HG02588 (cell line): Measurements from ENCODE around the gene PMFBP1.
A peak's percentile ranks its signal among the peaks of the same experiment; 100 is the strongest.

Source experiments
- ATAC-seq: cut with Tn5 transposase; IDR thresholded peaks from one replicate; pipeline ENCODE4 v1.9.1; 2021; ENCODE audit warnings: mild to moderate bottlenecking, moderate library complexity; ENCODE audit not compliant: unreplicated experiment

The PMFBP1 gene

DNA sequence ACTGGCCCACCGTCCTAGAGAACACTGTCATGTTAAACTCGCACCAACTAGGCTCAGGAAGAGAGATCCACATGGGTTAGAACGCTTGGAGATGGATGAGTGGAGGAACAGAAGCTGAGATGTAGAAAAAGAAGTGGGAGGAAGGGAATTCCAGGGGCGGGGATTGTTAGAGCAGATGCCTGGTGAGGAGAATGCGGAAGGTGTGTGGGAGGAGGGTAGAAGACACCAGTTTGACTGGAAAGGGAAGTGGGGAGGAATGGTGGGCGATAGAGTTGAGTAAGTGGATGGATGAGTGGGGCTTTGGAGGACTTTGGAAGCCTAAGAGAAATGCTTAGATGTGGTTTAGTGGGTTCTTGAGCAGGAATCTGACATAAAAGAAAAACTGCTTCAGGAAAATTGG, 40.9 kb downstream of the PMFBP1 start:
- ATAC-seq, result no peak

DNA sequence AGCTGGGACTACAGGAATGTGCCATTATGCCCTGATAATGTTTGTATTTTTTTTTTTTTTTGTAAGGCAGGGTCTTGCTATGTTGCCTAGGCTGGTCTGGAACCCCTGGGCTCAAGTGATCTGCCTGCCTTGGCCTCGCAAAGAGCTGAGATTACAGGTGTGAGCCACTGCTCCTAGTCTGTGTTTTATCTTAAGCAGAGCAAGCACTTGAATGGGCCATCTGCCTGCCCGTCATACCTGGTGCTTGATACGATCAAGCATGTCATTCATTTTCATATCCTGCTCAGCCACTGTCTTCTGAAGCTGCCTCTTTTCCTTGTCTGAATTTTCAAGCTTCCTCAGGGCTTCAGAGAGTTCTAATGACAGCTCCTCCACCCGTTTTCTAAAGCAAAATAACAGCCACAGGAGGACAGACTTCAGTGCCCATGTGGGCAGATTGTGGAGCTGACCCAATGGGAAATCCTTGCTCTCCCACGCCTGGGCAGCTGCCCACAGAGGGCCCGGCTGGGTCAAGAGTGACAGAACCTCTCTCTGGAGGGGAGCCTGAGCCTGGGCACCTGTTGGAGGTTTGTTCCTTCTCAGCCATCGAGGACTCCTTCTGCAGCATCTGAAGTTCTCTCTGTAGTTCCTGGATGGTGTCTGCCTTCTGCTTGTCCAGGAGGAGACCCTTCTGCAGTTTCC, 41.8 kb downstream of the PMFBP1 start:
- ATAC-seq, result no peak

DNA sequence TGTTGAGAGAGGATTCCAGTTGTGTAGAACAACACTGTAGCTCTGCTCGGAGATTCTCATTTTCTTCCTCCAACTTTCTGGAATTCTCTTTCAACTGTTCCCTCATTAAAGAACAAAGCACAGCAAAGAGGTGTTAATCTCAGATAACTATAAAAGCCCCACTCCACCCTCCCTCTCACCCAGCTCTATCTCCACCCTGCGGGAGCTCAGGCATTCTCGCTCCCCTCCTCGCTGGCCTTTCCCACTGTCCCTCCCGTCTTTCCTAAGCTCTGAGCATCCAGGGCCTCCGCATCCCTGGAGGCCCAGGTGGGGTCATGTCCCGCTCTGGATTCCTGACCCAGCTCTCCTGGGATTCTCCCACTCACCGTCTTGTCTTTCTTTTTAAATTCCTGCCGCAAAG, 43.3 kb downstream of the PMFBP1 start:
- ATAC-seq, result no peak

DNA sequence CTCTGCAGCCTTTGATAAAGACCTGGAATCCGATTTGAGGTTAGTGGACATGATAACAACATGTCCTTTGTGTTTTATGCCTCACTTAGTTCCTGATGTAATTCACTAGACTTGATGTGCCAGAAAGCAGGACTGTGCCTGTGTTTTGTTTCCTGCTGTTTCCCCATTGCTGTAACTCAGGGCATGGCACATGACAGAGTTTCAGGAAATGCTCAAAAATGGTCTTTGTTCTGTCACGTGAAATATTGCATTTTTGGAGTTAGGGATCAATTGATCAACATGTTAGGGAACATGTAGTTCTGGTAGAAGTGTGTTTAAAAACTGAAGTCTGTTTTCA, 45.6 kb downstream of the PMFBP1 start:
- ATAC-seq, result no peak

DNA sequence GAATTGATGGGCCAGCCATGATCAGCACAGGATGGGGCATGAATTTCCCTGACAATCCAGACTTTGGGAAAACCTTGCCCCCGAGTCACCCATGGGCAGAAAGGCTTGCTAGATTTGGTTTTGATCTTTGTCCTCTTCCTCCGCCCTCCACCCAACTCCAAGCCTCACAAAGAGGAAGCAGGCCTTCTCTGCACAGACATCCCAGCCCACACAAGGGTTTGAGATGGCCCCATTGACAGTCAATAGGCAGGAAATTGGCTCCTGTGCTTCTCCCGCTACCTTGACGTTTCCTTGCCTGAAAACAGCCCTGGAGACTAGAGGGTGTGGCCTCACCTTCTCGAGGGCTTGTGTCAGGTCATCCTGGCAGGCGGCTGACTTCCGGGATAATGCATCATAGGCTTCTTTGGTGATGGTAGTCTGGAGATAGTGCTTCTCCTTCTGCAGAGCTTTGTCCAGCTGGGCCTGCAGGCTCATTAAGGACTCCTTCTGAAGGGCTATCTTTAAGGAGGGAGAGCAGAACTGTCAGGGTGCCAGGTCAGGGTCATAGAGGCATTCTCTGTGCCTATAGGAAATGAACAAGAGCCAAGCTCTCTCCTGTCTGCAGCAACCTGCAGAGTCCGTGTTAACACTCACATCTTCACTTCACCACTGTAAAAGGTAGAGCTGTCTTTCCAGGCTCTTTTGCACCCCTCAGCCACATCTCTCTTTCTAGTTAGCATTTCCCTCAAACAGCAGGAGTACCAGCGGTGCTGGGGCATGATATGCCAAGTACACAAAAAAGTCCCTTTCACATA, 46.1 kb downstream of the PMFBP1 start:
- ATAC-seq, result no peak

DNA sequence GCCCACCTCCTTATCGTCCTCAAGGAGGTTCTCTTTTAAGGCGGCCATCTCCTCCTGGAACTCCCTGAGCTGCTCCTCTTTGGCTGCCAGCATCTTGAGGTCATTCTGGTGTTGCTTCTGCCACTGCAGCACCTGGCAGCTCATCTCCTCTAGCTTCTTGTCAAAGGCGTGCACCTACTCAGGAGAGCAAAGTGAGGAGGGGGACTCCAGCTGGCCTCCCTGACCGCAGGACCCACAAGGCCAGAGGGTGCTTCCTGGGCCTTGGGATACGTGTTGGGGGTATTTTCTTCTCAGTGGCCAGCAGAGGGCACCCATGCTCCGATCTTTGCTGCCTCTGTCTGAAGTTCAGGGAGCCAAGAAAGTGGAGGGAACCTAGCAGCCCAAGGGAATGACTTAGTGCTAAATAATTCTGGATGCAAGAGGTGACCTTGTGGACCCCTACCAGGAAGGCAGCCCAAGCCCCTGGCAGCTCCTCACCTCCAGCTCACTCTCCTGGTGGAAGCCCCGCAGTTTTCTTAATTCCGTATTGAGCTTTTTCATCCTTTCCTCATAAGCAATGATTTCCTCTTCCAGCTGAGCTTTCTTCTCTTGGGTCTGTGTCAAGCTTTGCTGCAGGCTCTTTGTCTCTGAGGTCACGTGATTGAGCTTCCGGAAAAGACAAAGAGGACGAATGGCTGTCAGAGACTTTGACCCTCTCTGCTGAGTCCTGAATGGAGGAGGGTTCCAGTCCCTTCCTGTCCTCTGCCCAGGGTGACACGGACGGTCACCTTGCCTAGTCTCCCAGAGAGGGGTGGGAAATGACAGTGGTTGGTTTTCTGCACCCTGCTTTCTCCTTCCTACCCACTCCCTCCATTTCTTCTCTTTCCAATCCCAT, 47.0 kb downstream of the PMFBP1 start:
- peak; percentile 64 for ATAC-seq

DNA sequence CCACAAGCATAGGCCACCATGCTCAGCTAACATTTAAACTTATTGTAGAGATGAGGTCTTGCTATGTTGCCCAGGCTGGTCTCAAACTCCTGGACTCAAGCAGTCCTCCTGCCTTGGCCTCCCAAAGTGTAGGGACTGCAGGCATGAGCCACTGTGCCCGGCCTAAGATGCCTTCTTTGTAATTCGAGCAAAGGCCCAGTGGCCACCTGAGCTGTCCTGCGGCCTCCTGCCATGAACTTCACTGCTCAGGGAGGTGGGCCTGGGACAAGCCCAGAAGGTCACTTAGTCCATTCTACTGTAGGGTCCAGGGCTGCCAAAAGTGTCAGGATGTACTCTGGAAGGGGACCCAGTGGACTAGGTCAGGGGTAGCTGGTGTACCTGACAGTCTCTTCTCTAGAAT, 47.8 kb downstream of the PMFBP1 start:
- ATAC-seq, result no peak

DNA sequence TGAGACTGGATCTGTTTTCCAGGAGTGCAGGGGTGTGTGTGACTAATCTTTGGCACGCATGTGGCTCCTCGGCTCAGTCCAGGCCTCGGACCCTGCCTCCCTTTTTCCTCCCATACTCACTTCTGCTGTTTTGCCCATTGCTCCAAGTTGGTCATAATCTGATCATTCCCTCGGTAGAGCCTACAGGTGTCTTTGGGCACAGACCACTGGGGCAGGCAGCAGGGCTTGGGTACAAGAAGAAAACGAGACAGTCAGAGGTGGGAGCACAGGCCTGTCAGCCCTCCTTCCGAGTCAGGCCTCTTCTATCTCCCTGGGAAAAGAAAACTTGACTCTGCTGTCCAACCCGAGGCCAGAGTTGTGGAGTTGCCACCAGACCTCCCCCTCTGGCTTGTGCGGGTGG, 48.5 kb downstream of the PMFBP1 start:
- no peak for ATAC-seq

DNA sequence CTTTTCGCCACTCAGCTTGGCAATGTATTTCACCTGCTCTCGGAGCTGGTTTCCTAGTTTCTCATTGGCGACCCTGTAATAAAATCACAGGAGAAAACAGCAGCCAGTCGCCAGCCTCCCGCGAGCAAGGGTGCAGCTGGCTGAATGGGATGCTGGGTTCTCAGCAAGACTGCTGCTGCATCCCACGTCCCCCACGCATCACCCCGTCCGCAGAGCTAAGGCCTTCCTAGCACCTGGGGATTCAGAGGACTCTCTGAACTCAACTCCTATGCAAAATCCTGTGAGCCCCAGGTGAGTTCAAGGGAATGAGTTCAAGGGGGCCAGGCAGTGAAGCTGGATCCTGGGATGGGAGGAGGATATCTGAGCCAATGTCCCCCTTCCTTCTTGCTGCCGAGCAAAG, 49.0 kb downstream of the PMFBP1 start:
- no peak for ATAC-seq

DNA sequence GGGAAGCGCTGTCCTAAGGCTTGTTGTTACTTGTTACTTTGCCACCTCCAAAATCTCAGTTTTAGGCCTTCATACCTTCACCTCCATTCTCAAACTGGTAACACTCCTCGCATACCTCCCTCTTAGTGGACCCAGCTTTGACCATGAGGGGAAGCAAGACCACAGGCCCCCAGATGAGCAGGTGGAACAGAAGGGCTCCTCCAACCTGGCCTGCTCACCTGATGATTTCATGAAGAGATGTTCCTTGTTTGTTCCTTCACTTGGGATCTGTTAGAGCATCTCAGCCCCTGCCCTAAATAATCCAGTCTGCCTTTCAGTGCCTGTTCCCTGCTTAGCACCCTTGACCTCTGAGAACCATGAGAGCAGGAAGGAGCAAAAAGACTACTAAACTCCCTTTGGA, 49.6 kb downstream of the PMFBP1 start:
- ATAC-seq, result no peak

DNA sequence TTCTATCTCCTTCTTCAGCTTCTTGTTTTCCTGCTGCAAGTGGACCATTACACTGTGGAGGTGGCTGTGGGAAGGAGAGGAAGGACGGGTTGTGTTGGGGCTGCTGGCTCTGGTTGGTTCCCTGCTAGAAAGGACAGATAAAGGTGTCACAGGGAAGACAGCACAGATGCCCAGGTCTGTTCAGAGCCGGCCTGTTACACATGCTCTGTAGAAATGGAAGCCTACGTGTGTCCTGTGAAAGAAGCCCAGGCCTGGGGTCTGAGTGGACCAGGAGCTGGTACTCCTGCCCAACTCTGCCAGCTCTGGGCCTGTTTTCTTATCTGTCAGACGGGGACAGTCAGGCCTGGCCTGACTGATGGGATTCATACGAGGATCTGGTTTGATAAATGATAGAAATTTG, 51.9 kb downstream of the PMFBP1 start:
- ATAC-seq, result no peak

DNA sequence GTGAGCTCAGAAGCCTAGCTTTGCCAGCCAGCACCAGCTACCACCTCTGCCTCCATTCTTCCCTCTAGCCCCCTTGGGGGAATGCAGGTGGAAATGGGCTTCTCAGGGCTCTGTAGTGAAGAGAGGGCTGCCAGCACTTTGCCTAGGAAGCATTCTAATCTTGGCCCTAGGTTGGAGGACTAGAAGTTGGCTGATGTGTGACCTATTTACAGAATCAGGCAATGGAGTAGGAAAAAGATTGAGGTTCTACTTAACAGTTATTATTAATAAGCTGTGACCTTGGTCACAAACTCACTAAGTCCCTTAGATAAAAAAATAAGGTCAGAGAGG, 58.4 kb downstream of the PMFBP1 start:
- ATAC-seq, result no peak

DNA sequence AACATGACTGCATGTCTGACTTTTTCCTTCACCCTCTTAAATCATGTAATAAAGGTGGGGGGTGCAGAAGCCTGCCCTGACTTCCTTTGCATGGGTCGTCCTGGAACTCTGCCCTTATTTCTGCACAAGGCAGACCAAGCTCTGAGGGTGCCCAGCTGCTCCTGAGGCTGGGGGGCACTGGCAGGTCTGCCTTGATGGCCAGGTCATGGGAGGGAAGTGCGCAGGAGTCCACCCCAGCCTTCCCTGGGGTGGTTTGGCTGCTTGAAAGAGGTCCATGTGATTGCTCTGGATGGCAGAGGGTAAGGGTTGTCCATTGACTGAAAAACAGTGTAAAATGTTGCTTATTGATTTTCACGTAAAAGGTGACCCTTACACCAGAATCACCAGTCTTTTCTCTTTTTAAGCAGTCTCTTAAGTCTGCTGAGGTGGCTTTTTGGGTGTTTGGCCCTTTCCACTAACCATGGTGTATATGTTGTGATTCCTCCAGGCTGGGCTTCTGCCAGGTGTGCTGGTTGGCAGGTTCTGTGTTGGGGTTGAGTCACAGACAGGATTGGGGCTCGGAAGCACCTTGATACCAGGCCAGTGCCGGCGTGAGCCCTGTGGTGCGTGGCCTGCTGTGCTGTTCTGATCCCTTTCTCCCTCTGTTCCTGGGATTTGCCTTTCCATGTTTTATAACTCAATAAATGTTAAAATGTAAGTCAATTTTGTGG, 58.9 kb downstream of the PMFBP1 start:
- ATAC-seq, result no peak

DNA sequence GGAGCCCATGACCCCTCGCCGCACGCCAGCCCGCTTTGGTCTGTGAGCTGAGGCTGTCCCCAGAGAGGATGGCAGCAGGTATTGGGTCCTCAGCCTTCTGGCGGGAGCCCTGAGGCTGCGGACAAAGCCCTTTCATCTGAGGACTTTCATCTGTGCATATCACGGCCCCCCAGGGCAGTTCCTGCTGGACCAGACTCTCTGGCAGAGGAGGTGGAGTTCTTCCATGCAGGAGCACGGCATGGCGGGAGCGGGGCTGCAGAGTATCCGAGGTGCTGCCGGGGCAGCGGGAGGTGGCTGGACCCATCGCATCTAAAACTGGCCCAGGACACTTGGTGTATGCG, 59.5 kb downstream of the PMFBP1 start:
- ATAC-seq, result no peak

DNA sequence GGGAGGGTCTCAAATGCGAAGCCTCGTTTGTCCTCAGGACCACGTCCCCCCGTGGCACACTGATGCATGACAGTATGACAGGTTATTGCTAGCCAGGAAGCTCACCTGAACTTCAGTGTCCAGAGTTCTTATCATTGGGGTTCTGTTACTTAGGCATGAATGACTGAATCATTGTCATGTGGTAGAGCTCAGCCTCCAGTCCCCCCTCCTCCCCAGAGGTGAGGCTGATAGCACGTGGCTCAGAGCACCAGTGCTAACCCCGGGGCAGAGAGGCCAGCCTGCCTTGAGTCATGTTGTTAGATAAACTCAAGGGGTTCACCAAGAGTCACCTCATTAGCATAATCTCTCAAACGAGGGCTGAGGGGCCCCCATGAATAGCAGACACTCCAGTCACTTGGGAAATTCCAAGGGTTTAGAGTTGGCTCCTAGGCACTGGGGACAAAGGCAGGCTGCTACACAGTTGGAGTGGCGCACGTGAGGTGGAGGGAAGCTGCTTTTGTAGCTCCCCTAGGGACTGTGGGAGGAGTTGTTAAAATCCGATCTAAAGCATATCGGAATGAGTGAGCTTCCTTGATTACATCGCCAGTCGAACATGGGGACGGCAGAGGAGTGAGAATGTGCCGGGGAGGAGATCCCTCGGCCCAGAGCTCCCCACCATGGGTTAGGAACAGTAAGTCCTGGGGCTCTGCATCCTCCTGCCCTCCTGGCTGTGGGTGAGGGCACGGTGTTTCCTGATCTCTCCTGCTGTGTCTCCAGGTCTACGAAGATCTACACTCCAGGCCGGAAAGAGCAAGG, 60.1 kb downstream of the PMFBP1 start:
- ATAC-seq, result no peak

DNA sequence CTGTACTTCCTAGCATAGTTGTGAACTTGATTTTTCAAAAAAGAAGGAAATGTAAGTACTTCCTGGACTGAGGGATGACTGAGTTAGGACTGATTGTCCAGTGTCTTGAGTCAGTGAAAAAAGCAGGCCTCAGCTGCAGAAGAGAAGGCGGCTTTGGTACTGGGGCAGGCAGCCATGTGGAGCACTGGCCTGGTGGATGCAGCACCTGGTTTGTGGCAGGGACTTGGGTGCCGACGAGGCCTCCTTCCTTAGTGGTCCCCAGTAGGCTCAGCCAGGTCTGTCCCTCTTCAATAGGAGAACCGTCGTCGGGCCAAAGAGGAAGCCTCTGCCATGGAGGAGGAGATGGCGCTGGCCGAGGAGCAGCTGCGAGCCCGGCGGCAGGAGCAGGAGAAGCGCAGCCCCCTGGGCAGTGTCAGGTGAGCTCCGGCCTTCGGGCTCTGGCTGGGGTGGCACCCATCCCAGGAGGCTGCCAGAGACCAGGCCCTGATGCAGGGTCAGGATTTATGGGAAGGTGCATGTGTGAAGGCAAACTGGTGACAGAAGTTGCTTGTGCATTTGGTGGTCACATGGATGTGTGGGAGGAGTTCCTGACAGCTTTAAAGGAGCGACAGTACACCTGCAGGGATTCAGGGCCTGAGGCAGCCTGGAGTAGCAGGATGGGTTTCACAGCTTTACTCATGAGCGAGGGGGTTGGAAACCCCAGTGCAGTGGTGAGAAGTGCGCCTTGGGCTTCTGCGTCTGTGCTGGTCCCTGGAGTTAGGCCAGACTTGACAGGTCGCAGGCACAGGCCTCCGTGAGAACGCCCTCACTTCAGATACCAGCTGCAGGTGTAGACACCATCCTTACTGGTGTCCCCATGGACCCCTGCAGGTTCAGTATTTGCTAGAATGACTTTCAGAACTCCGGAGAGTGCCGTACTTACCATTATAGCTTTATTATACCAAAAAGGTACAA, 61.0 kb downstream of the PMFBP1 start:
- ATAC-seq, result no peak

DNA sequence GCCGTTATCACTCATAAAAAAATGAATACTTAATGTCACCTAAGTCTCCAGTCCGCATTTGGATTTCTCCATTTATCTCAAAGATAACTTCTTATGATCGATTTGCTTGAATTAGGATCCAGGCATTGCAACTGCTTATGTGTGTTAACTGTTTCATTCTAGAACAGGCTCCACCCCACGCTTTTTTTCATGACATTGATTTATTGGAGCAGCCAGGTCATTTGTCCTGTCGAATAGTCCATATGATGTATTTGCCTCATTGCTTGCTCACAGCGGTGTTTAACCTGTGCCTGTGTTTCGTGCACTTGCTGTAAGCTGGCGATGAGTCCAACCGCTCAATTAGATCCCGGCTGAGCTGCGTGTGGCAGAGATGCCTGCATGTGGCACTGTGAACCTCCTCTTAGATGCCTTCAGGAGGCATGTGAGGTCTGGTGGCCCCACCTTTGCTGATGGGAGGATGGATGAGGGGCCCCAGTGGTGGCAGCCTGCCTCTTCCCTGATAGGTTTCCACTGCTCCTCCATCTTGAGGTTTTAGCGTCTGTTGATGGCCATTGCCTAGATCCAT, 61.9 kb downstream of the PMFBP1 start:
- ATAC-seq, result no peak

DNA sequence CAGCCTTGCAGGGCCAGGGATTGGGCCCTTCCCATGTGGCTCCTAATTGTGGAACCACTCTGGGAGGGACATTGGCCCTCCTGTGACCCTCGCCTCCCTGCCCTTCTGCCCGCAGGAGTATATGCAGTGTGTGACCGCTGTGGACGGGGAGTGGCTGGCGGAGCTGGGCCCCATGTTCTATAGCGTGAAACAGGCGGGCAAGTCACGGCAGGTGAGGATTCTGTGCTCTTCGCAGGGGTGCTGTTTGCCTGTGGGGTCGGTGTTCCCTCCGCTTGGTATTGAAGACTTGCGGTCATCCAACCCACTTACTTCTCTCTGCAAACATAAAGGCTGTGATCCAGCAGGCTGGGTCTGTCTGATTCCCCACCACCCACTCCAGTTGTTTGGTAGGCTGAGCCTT, 62.7 kb downstream of the PMFBP1 start:
- ATAC-seq, result no peak
